Activated naive CD4-positive, alpha-beta T cell treated with anti-CD3 and anti-CD28 coated beads, Interleukin-2, amount 50 U/mL, for 24 hours (primary cell): ENCODE results near the gene HS1BP3.

Experiments
- H3K27ac Mint-ChIP-seq: one replicate; pipeline ENCODE4 v1.8.0; 2021; ENCODE audit warnings: mild to moderate bottlenecking, mixed read lengths
- H3K27me3 Mint-ChIP-seq: one replicate; pipeline ENCODE4 v1.8.0; 2021; ENCODE audit warnings: mixed read lengths
- H3K36me3 Mint-ChIP-seq: one replicate; pipeline ENCODE4 v1.8.0; 2021; ENCODE audit warnings: mixed read lengths
- H3K4me1 Mint-ChIP-seq: one replicate; pipeline ENCODE4 v1.8.0; 2021; ENCODE audit warnings: mixed read lengths
- H3K4me3 Mint-ChIP-seq: one replicate; pipeline ENCODE4 v1.8.0; 2021; ENCODE audit warnings: mild to moderate bottlenecking, mixed read lengths
- H3K9me3 Mint-ChIP-seq: one replicate; pipeline ENCODE4 v1.8.0; 2021; ENCODE audit warnings: mixed read lengths

HS1BP3 gene

GRCh38 chr2:20645301-20645701 lies 5.6 kb downstream of the HS1BP3 start:
- no peak overlapping the region for H3K27ac Mint-ChIP-seq
- H3K4me1 Mint-ChIP-seq, result peaks cover 30% of the 10 kb centered on the region
- H3K9me3 Mint-ChIP-seq, result no peaks in the 10 kb centered on the region
- no peaks in the 10 kb centered on the region for H3K27me3 Mint-ChIP-seq
- H3K4me3 Mint-ChIP-seq, result no peak overlapping the region
- H3K36me3 Mint-ChIP-seq, result peaks cover 6% of the 10 kb centered on the region

DNA sequence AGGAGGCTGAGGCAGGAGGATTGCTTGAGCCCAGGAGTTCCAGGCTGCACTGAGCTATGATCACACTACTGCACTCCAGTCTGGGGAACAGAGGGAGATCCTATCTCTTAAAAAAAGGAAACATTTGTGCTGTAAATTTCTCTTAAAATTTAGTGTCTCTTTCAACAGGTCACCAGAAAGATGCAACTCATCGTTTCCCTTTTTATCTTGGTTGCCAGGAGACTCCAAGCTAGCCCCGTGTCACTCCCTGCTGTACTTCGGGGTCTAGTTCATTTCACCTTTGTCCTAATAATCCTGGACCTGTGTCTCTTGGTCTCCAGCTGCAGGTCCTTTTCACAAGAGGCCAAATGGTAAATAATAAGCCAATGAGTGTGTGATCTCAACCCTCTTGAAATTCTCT lies 7.1 kb downstream of the HS1BP3 start:
- Mint-ChIP-seq H3K36me3 (peaks cover 9% of the 10 kb centered on the region), H3K4me3 (no peak overlapping the region), H3K4me1 (peaks cover 15% of the 10 kb centered on the region), H3K27me3 (no peaks in the 10 kb centered on the region), H3K27ac (no peak overlapping the region), H3K9me3 (no peaks in the 10 kb centered on the region)

- no peak overlapping the region for H3K4me3 Mint-ChIP-seq
- peaks cover 9% of the 10 kb centered on the region for H3K36me3 Mint-ChIP-seq
- H3K27ac Mint-ChIP-seq, result no peak overlapping the region
- no peaks in the 10 kb centered on the region for H3K9me3 Mint-ChIP-seq
- H3K4me1 Mint-ChIP-seq, result peaks cover 8% of the 10 kb centered on the region
- no peaks in the 10 kb centered on the region for H3K27me3 Mint-ChIP-seq
Measured at GRCh38 chr2:20643060-20643459, 7.8 kb downstream of the HS1BP3 start.

- Mint-ChIP-seq H3K27ac (no peak overlapping the region), H3K36me3 (peaks cover 9% of the 10 kb centered on the region)
Measured at GRCh38 chr2:20642055-20642971, 8.6 kb downstream of the HS1BP3 start.

DNA sequence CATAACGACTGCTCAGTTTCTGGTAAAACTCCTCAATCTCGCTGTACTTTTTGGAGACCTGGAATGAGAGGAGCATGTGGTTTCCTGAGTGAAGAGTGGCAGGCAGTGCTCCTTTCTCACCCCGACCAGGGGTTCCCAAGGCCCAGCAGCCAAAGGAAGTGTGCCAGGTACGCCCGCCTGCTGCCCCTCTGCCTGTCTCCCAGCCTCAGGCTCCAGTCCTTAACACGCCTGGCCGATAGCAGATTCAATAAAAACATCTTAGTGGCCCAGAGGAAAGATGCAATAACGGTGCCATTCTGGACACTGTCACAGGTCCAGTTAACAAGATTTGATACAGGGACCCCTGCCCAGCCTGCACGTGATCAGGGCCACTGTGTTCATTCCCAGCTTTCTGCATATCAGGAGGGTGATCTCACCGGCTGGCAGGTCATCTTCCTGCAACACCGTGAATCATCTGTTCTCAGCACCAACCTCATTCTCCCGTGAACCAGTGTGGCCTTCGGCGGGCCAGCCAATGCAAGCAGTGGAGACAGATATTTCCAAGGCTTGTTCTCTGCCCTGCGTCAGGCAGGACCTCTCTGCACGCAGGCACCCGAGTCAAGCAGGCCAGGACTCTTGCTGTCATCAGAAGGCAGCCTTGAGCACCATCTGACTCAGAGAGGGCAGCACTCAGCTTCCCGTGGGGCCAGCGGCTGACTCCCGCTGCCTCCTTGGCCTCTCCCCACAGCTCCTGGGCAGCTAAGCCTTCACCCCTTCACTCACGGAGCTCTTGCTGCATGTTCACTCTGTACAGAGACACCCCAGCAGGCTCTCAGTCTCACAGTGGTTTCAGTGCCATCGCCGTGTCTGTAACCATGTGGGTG lies 9.5 kb downstream of the HS1BP3 start:
- H3K36me3 Mint-ChIP-seq, result peaks cover 9% of the 10 kb centered on the region
- no peak overlapping the region for H3K27ac Mint-ChIP-seq

More at GRCh38 chr2:20642055-20642971, 8.6 kb downstream of the HS1BP3 start:
- Mint-ChIP-seq H3K9me3 (no peaks in the 10 kb centered on the region), H3K27me3 (no peaks in the 10 kb centered on the region), H3K4me1 (peaks cover 6% of the 10 kb centered on the region), H3K4me3 (no peak overlapping the region)

GRCh38 chr2:20640411-20641122 lies 10.3 kb downstream of the HS1BP3 start:
- Mint-ChIP-seq H3K36me3 (peaks cover 9% of the 10 kb centered on the region), H3K27ac (no peak overlapping the region), H3K27me3 (no peaks in the 10 kb centered on the region), H3K4me3 (no peak overlapping the region), H3K4me1 (peaks cover 6% of the 10 kb centered on the region), H3K9me3 (no peaks in the 10 kb centered on the region)

More for the DNA sequence above, 9.5 kb downstream of the HS1BP3 start:
- H3K4me3 Mint-ChIP-seq, result no peak overlapping the region
- H3K4me1 Mint-ChIP-seq, result peaks cover 6% of the 10 kb centered on the region
- H3K9me3 Mint-ChIP-seq, result no peaks in the 10 kb centered on the region
- no peaks in the 10 kb centered on the region for H3K27me3 Mint-ChIP-seq

GRCh38 chr2:20638646-20639430 lies 12.1 kb downstream of the HS1BP3 start:
- Mint-ChIP-seq H3K27me3 (no peaks in the 10 kb centered on the region), H3K4me3 (no peak overlapping the region), H3K27ac (no peak overlapping the region), H3K4me1 (peaks cover 6% of the 10 kb centered on the region), H3K36me3 (peaks cover 4% of the 10 kb centered on the region), H3K9me3 (no peaks in the 10 kb centered on the region)

GRCh38 chr2:20638014-20638413 lies 12.9 kb downstream of the HS1BP3 start:
- Mint-ChIP-seq H3K27ac (no peak overlapping the region), H3K4me3 (no peak overlapping the region), H3K9me3 (no peaks in the 10 kb centered on the region), H3K36me3 (peaks cover 4% of the 10 kb centered on the region), H3K4me1 (peaks cover under 1% of the 10 kb centered on the region), H3K27me3 (no peaks in the 10 kb centered on the region)

DNA sequence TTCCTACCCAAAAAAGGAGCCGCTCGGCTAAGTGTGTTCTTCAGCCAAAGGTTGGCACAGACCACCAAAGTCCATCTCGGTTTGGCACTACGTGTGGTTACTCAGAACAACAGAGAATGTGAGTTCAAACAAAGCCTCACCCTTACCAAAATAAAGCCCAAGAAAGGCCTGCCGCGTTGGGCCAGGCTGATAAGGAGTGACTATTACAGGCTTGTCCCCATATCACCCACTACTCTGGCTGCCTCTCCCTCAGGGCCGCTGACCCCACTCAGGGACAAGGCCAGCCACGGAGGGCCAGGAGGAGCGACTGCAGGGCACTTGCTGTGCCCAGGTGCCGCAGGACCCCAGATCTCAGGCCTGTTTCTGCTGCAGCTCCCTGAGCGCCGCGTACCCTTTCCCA lies 13.8 kb downstream of the HS1BP3 start:
- Mint-ChIP-seq H3K9me3 (no peaks in the 10 kb centered on the region), H3K4me3 (no peak overlapping the region), H3K4me1 (no peaks in the 10 kb centered on the region), H3K27me3 (no peaks in the 10 kb centered on the region), H3K36me3 (peaks cover 4% of the 10 kb centered on the region), H3K27ac (no peak overlapping the region)

DNA sequence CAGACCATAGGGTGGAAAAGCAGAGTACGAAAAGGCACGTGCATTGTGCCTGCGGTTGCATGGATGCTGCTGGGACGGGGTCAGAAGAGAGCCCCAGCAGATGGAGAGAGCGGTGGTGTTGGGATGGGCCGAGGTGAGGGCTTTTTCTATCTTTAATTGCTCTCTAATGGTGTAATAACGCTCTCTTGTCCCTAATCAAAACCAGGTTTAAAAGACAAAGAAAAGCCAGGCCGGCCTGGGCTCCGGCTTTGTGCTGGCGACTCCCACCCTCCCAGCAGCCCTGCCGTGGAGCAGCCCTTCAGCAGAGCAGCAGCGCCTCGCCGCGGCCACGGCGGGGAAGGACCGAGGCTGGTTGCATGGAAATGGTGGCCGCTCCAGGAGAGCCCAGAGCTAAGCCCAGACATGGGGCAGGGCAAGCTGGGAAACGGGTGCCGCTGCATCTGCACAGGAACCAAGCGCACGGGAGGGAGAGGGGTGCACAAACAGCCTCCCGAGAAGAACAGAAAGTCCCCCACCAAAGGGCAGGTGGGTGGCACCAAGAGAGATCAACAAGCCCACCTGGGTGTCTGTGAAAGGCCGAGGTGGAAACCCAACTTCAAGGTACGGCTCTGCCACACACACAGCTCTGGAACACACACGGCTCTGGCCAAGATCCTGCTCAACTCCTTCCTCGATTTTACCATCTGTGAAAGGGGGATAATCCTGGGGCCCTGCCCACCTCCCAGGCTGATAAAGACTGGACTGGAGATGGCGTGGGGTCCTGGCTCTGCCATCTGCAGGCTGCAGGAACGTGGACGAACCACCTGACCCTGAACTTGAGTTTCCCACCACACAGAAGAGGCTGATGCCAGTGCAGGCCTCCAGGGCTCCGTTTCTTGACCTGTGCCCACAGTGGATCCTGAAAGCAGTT lies 15.0 kb downstream of the HS1BP3 start:
- Mint-ChIP-seq H3K4me1 (no peaks in the 10 kb centered on the region), H3K9me3 (no peaks in the 10 kb centered on the region), H3K4me3 (no peak overlapping the region), H3K36me3 (peaks cover 2% of the 10 kb centered on the region), H3K27me3 (no peaks in the 10 kb centered on the region), H3K27ac (no peak overlapping the region)

DNA sequence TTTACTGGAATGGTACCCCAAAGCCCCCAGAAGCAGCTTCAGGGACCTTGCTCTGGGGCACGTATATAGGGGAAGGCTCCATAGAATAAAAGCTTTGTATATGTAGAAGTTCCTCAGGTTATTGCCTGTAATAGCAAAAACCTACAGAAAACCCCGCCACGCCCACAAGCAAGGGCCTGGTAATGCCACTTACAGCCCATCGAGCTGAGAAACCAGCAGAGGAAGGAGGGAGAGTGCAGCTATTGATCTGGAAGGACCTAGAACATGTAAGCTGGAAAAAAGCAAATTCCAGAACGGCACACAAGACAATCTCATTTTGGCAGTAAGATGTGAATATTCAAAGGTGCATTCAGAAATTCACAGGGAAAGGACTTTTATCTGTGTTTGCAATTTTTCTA lies 15.8 kb downstream of the HS1BP3 start:
- Mint-ChIP-seq H3K9me3 (no peaks in the 10 kb centered on the region), H3K27me3 (no peaks in the 10 kb centered on the region), H3K4me1 (no peaks in the 10 kb centered on the region), H3K4me3 (no peak overlapping the region), H3K27ac (no peak overlapping the region), H3K36me3 (peaks cover 2% of the 10 kb centered on the region)

- no peaks in the 10 kb centered on the region for H3K27me3 Mint-ChIP-seq
- no peak overlapping the region for H3K4me3 Mint-ChIP-seq
- H3K4me1 Mint-ChIP-seq, result no peaks in the 10 kb centered on the region
- peaks cover 2% of the 10 kb centered on the region for H3K36me3 Mint-ChIP-seq
- H3K27ac Mint-ChIP-seq, result no peak overlapping the region
- H3K9me3 Mint-ChIP-seq, result no peaks in the 10 kb centered on the region
Measured at GRCh38 chr2:20634507-20635112, 16.3 kb downstream of the HS1BP3 start.

DNA sequence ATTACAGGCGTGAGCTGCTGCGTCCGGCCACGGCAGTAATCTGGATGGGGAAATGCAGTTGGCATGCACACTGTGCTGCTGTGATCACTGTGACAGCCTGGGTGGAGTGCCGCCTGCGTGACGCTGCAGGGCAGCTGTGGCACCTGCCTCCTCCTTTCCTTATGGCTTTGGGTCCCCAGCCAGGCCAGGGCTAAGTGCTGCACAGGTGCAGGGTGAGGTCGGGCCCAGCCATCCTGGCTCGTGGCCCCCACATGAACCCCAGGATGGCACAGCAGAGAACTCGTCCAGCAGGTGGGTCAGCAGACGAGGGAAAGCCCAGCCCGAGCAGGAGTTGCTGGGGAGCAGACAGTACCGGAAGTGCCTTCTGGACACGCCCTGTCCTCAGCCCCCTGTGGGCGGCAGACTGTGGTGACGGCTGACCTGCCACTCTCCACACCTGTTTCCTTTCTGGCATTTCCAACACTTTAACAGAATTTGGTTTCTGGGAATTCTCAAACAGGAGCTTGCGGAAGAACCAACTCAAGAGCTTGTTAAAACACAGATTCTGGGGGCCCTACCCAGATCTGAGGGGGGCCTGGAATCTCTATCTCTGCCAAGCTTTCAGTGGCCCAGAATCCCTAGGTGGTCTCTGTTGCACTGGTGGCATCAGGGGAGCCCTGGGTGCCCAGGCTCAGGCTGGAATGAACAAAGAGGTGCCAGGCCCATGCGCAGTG lies 16.9 kb downstream of the HS1BP3 start:
- Mint-ChIP-seq H3K4me1 (no peaks in the 10 kb centered on the region), H3K27ac (no peak overlapping the region), H3K36me3 (no peaks in the 10 kb centered on the region), H3K4me3 (no peak overlapping the region), H3K27me3 (no peaks in the 10 kb centered on the region), H3K9me3 (no peaks in the 10 kb centered on the region)
